ENCODE results near the gene PRKCE.

DNA sequence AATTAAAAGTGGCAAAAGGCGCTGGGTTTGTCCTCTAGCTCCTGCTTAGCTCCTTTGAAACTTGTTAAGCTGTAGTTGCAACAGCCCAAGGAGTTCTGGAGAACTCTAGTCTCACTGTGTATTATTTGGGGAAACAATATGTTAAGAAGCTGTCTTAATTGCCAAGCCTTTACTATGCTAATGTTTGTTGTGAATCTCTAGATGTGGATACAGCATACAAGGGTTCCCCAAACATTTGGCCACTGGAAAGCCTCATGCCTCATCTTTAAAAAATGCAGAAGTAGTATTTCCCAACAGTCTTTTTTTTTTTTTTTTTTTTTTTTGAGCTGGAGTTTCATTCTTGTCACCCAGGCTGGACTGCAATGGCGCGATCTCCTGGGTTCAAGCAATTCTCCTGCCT, 236.7 kb downstream of the PRKCE start:
- TF ChIP-seq POLR2A (IDR thresholded peaks at IDR 0.05) = no peak
- TF ChIP-seq, protein P1, sequence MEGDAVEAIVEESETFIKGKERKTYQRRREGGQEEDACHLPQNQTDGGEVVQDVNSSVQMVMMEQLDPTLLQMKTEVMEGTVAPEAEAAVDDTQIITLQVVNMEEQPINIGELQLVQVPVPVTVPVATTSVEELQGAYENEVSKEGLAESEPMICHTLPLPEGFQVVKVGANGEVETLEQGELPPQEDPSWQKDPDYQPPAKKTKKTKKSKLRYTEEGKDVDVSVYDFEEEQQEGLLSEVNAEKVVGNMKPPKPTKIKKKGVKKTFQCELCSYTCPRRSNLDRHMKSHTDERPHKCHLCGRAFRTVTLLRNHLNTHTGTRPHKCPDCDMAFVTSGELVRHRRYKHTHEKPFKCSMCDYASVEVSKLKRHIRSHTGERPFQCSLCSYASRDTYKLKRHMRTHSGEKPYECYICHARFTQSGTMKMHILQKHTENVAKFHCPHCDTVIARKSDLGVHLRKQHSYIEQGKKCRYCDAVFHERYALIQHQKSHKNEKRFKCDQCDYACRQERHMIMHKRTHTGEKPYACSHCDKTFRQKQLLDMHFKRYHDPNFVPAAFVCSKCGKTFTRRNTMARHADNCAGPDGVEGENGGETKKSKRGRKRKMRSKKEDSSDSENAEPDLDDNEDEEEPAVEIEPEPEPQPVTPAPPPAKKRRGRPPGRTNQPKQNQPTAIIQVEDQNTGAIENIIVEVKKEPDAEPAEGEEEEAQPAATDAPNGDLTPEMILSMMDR (IDR thresholded peaks at IDR 0.05) = no peak

All from sigmoid colon (tissue), 3 donors.